ENCODE data around the gene SLAMF1. TPM values are rescaled to one million over a fixed set of nuclear protein-coding genes. Genes with fewer than 3 reads are reported as not detected.

SLAMF1 gene
- total and polyA plus RNA-seq, 4 donors: 0.09 to 1.1 (median 0.17) TPM

DNA sequence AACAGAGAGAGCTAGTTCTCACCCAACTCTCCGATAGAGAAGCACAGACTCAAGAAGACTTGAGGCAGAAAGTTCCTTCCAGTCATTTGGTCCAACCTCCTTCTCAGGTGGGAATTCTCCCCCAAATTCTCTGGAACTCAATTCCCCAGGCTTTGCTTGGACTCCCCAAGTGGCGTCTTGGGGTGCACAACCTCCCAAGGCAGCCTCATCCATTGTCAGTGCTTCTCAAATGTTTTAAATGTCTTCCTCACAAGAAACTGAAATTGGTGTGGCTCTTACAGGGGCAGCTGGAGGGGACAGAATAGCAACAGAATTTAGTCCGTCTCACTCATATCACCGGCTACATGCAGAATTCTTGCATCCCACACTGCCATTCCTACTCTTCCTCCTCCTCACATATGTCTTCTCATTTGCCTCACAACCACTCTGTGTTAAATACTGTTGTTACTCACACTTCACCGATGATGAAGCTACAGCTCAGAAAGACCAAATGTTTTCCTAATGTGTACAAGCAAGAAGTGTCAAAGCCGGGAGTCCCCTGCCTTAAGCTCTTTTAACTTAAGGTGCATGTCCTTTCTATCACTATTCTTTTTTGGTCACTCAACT lies 34.1 kb downstream of the SLAMF1 start:
- TF ChIP-seq JUND (IDR thresholded peaks at IDR 0.05) (no peak), HNF4G (IDR thresholded peaks at IDR 0.05) (no peak), SP1 (IDR thresholded peaks at IDR 0.05) (no peak), FOXA2 (IDR thresholded peaks at IDR 0.05) (no peak), TAF1 (conservative IDR thresholded peaks at IDR 0.05) (no peak), YY1 (IDR thresholded peaks at IDR 0.05) (no peak), RAD21 (IDR thresholded peaks at IDR 0.05) (no peak), GABPA (IDR thresholded peaks at IDR 0.05 in 1 of 2, conservative IDR thresholded peaks at IDR 0.05 in 1 of 2) (no peak), FOXA1 (IDR thresholded peaks at IDR 0.05) (no peak)
- TF ChIP-seq, protein P1, sequence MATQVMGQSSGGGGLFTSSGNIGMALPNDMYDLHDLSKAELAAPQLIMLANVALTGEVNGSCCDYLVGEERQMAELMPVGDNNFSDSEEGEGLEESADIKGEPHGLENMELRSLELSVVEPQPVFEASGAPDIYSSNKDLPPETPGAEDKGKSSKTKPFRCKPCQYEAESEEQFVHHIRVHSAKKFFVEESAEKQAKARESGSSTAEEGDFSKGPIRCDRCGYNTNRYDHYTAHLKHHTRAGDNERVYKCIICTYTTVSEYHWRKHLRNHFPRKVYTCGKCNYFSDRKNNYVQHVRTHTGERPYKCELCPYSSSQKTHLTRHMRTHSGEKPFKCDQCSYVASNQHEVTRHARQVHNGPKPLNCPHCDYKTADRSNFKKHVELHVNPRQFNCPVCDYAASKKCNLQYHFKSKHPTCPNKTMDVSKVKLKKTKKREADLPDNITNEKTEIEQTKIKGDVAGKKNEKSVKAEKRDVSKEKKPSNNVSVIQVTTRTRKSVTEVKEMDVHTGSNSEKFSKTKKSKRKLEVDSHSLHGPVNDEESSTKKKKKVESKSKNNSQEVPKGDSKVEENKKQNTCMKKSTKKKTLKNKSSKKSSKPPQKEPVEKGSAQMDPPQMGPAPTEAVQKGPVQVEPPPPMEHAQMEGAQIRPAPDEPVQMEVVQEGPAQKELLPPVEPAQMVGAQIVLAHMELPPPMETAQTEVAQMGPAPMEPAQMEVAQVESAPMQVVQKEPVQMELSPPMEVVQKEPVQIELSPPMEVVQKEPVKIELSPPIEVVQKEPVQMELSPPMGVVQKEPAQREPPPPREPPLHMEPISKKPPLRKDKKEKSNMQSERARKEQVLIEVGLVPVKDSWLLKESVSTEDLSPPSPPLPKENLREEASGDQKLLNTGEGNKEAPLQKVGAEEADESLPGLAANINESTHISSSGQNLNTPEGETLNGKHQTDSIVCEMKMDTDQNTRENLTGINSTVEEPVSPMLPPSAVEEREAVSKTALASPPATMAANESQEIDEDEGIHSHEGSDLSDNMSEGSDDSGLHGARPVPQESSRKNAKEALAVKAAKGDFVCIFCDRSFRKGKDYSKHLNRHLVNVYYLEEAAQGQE (IDR thresholded peaks at IDR 0.05): no peak
- TF ChIP-seq, protein P2, sequence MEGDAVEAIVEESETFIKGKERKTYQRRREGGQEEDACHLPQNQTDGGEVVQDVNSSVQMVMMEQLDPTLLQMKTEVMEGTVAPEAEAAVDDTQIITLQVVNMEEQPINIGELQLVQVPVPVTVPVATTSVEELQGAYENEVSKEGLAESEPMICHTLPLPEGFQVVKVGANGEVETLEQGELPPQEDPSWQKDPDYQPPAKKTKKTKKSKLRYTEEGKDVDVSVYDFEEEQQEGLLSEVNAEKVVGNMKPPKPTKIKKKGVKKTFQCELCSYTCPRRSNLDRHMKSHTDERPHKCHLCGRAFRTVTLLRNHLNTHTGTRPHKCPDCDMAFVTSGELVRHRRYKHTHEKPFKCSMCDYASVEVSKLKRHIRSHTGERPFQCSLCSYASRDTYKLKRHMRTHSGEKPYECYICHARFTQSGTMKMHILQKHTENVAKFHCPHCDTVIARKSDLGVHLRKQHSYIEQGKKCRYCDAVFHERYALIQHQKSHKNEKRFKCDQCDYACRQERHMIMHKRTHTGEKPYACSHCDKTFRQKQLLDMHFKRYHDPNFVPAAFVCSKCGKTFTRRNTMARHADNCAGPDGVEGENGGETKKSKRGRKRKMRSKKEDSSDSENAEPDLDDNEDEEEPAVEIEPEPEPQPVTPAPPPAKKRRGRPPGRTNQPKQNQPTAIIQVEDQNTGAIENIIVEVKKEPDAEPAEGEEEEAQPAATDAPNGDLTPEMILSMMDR (IDR thresholded peaks at IDR 0.05; ENCODE audit: low read depth, low read length, missing input control): no peak
- TF ChIP-seq, protein P3, sequence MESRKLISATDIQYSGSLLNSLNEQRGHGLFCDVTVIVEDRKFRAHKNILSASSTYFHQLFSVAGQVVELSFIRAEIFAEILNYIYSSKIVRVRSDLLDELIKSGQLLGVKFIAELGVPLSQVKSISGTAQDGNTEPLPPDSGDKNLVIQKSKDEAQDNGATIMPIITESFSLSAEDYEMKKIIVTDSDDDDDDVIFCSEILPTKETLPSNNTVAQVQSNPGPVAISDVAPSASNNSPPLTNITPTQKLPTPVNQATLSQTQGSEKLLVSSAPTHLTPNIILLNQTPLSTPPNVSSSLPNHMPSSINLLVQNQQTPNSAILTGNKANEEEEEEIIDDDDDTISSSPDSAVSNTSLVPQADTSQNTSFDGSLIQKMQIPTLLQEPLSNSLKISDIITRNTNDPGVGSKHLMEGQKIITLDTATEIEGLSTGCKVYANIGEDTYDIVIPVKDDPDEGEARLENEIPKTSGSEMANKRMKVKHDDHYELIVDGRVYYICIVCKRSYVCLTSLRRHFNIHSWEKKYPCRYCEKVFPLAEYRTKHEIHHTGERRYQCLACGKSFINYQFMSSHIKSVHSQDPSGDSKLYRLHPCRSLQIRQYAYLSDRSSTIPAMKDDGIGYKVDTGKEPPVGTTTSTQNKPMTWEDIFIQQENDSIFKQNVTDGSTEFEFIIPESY (IDR thresholded peaks at IDR 0.05): no peak
- TF ChIP-seq, protein P4, sequence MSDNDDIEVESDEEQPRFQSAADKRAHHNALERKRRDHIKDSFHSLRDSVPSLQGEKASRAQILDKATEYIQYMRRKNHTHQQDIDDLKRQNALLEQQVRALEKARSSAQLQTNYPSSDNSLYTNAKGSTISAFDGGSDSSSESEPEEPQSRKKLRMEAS (IDR thresholded peaks at IDR 0.05): no peak
- 84% methylated on average over 6 of the region's 6 CpGs for WGBS
- no peak overlapping the region for H3K4me3 ChIP-seq (ENCODE audit: low read depth in 1 of 3, low read length in 3 of 3)
- no peak overlapping the region for H3K9ac ChIP-seq (ENCODE audit: low read depth in 1 of 2, low read length in 2 of 2)
- H3K9me3 ChIP-seq (ENCODE audit: control insufficient read depth in 4 of 4, low read length in 3 of 4): no peaks in the 10 kb centered on the region
- no peaks in the 10 kb centered on the region for H3K36me3 ChIP-seq (ENCODE audit: control insufficient read depth in 4 of 4, insufficient read depth in 3 of 4, low read depth in 1 of 4, low read length in 3 of 4)
- H3K27me3 ChIP-seq (ENCODE audit: control insufficient read depth in 4 of 4, insufficient read depth in 4 of 4, low read length in 3 of 4): peaks cover 0 to 2% (median 0%) of the 10 kb centered on the region in 4 donors
- peaks cover 0 to 13% (median 9%) of the 10 kb centered on the region in 4 donors for H3K4me1 ChIP-seq (ENCODE audit: control insufficient read depth in 4 of 4, insufficient read depth in 4 of 4, low read length in 3 of 4)
- no peak for DNase-seq (ENCODE audit: low spot score)
- H3K27ac ChIP-seq (ENCODE audit: low read depth in 1 of 2, low read length in 2 of 2): no peak overlapping the region

DNA sequence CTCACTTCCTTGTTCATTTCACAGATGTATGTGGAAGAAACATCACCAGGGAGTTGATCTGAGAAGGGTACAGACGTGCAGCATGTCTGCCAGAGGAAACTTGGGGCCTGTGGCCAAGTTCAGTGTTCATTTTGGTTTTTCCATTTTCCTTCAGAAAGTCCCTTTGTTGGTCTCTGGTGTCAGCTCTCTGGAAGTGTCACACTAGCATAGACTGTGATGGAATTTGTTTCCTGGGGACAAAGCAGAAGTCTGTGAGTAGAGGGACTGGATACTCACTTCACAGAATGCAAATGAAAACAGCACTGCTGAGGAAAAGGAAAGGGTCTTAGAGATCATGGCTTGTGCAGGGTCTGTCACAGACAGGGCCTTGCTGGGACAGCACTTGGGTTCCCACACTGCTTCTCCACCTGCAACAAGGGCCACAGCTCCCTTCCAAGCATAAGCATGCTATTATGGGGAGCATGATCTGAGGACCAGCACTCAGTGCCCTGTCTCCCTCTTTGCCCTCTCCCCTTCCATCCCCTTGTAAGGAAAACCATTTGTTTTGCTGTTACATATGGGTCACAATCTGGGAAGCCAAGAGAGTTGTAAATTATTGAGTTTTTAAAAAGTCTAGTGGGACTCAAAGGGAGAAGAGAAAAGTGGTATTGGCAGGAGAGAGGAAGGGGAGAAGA lies 36.1 kb downstream of the SLAMF1 start:
- no peak for DNase-seq (ENCODE audit: low spot score)
- WGBS: 49% methylated on average over 1 of the region's 1 CpG
- TF ChIP-seq, protein P2 (IDR thresholded peaks at IDR 0.05; ENCODE audit: low read depth, low read length, missing input control): no peak
- TF ChIP-seq GABPA (IDR thresholded peaks at IDR 0.05 in 1 of 2, conservative IDR thresholded peaks at IDR 0.05 in 1 of 2) (no peak), SP1 (IDR thresholded peaks at IDR 0.05) (no peak), JUND (IDR thresholded peaks at IDR 0.05) (no peak), FOXA2 (IDR thresholded peaks at IDR 0.05) (no peak)
- TF ChIP-seq, protein P4 (IDR thresholded peaks at IDR 0.05): no peak
- TF ChIP-seq, protein P3 (IDR thresholded peaks at IDR 0.05): no peak

More for the DNA sequence above, 36.1 kb downstream of the SLAMF1 start:
- Histone ChIP-seq H3K4me1 (ENCODE audit: control insufficient read depth in 4 of 4, insufficient read depth in 4 of 4, low read length in 3 of 4) (peaks cover 0 to 21% (median 13%) of the 10 kb centered on the region in 4 donors), H3K27me3 (ENCODE audit: control insufficient read depth in 4 of 4, insufficient read depth in 4 of 4, low read length in 3 of 4) (peaks cover 0 to 2% (median 0%) of the 10 kb centered on the region in 4 donors), H3K27ac (ENCODE audit: low read depth in 1 of 2, low read length in 2 of 2) (no peak overlapping the region), H3K36me3 (ENCODE audit: control insufficient read depth in 4 of 4, insufficient read depth in 3 of 4, low read depth in 1 of 4, low read length in 3 of 4) (no peaks in the 10 kb centered on the region), H3K9ac (ENCODE audit: low read depth in 1 of 2, low read length in 2 of 2) (no peak overlapping the region), H3K4me3 (ENCODE audit: low read depth in 1 of 3, low read length in 3 of 3) (no peak overlapping the region), H3K9me3 (ENCODE audit: control insufficient read depth in 4 of 4, low read length in 3 of 4) (no peaks in the 10 kb centered on the region)
